IMR-90 (cell line): ENCODE measurements around the gene HOXA7.

Experiments used
- BHLHE40 ChIP-seq: fragments of 150-350 bp; IDR thresholded peaks from 2 replicates; pipeline ENCODE4 v1.6.1; 2016; ENCODE audit warnings: mild to moderate bottlenecking, low read depth, low read length
- CTCF ChIP-seq: conservative IDR thresholded peaks from 2 replicates; pipeline ENCODE4 v1.5.1; 2012; ENCODE audit warnings: mild to moderate bottlenecking, low read depth, low read length, improper control_type of control experiment
- MAFK ChIP-seq: IDR thresholded peaks from 2 replicates; pipeline ENCODE4 v1.6.1; 2012; ENCODE audit warnings: low read depth, low read length, improper control_type of control experiment
- MXI1 ChIP-seq: IDR thresholded peaks from 2 replicates; pipeline ENCODE4 v1.6.1; 2012; ENCODE audit warnings: low read depth, mild to moderate bottlenecking, low read length, moderate library complexity, borderline replicate concordance
- NFE2L2 ChIP-seq: fragments of 150-350 bp; IDR thresholded peaks from 2 replicates; pipeline ENCODE4 v1.6.1; 2016; ENCODE audit warnings: low read depth, mild to moderate bottlenecking, low read length
- POLR2A ChIP-seq: IDR thresholded peaks from 2 replicates; pipeline ENCODE4 v1.6.1; 2012; ENCODE audit warnings: mild to moderate bottlenecking, low read depth, low read length
- RAD21 ChIP-seq: IDR thresholded peaks from 2 replicates; pipeline ENCODE4 v1.6.1; 2012; ENCODE audit warnings: low read length, improper control_type of control experiment
- RCOR1 ChIP-seq: IDR thresholded peaks from 2 replicates; pipeline ENCODE4 v1.6.1; 2012; ENCODE audit warnings: mild to moderate bottlenecking, low read length, improper control_type of control experiment; ENCODE audit not compliant: insufficient replicate concordance
- RFX5 ChIP-seq: IDR thresholded peaks from 2 replicates; pipeline ENCODE4 v1.8.0; 2012; ENCODE audit warnings: low read depth, mild to moderate bottlenecking, low read length, moderate library complexity
- SMC3 ChIP-seq: fragments of 150-350 bp; IDR thresholded peaks from 2 replicates; pipeline ENCODE4 v1.6.1; 2016; ENCODE audit warnings: low read depth, mild to moderate bottlenecking, antibody characterized with exemption, low read length, moderate library complexity
- USF2 ChIP-seq: fragments of 150-350 bp; IDR thresholded peaks from 2 replicates; pipeline ENCODE4 v1.6.1; 2017; ENCODE audit warnings: mild to moderate bottlenecking, antibody characterized with exemption, low read length, low read depth

GRCh38 chr7:27117887-27118491 is 38.5 kb downstream of the HOXA7 start:
- peak; percentile 93 for TF ChIP-seq USF2
- no peak for TF ChIP-seq CTCF
- peak; percentile 63; the same call in 1 of the 2 replicates for TF ChIP-seq MXI1
- TF ChIP-seq MAFK: no peak
- no peak for TF ChIP-seq RFX5
- TF ChIP-seq BHLHE40: peak; percentile 84
- TF ChIP-seq POLR2A: peak; percentile 81
- TF ChIP-seq NFE2L2: no peak
- no peak for TF ChIP-seq RAD21
- TF ChIP-seq RCOR1: no peak
- peak; percentile 9; the same call in 1 of the 2 replicates for TF ChIP-seq SMC3
